Endothelial cell of umbilical vein (primary cell): Measurements from ENCODE around the gene B3GNT8. TPM values are rescaled to one million over a fixed set of nuclear protein-coding genes. Genes with fewer than 3 reads are reported as not detected.
"Not testable (repeated sequence)": the region's sequence is repeated elsewhere in the genome, so short reads cannot be mapped to it uniquely, and the experiment has no call there.

ENCODE experiments used
- BruUV-seq: library from RNA; stranded (reverse); fragments of 400-500 nt; replicated peaks from 2 replicates; lab custom pipeline; 2021; lab: Mats Ljungman, UMichigan
- CTCF ChIA-PET: fragments of 300-600, 350-600 bp; sonication (Branson Sonifier 250); formaldehyde crosslinking; loops from one replicate; lab custom pipeline; 2021; ENCODE audit warnings: antibody characterized with exemption, inconsistent platforms; lab: Charles Lee
- POLR2A ChIA-PET: fragments of 300-600, 350-600 bp; sonication (Branson Sonifier 250); formaldehyde crosslinking; loops from one replicate; lab custom pipeline; 2021; ENCODE audit warnings: antibody characterized with exemption, inconsistent platforms; lab: Charles Lee
- DNase-seq: peaks from one replicate; pipeline ENCODE4 v3.0.0-alpha.2; 2011; ENCODE audit warnings: low read depth, low spot score
- FAIRE-seq: peaks from 2 replicates; lab custom pipeline; 2011; peaks lifted over from hg19 to GRCh38; lab: Jason Lieb, UNC
- H2AFZ ChIP-seq: 2 replicates; pipeline ENCODE4 v1.6.0; 2012; ENCODE audit warnings: low read depth, low read length, control low read depth, inconsistent platforms
- H3K27ac ChIP-seq: 2 replicates; pipeline ENCODE4 v1.5.1; 2011; ENCODE audit warnings: low read depth, mild to moderate bottlenecking, control low read depth, low read length, moderate library complexity; ENCODE audit not compliant: insufficient read depth
- H3K27me3 ChIP-seq, 2 experiments: 2 replicates each; pipeline versions ENCODE4 v1.6.0 to v1.6.1; 2011; ENCODE audit warnings: low read length in 2 of 2, mixed read lengths in 1 of 2; ENCODE audit not compliant: control insufficient read depth in 2 of 2, insufficient read depth in 2 of 2
- H3K36me3 ChIP-seq, 2 experiments: 2 replicates in 1 of 2; 3 replicates in 1 of 2; pipeline ENCODE4 v1.5.1; 2011; ENCODE audit warnings: low read length in 2 of 2, mild to moderate bottlenecking in 1 of 2, moderate library complexity in 1 of 2; ENCODE audit not compliant: control insufficient read depth in 2 of 2, insufficient read depth in 2 of 2; ENCODE audit errors: extremely low read depth in 1 of 2
- H3K4me1 ChIP-seq: 3 replicates; pipeline ENCODE4 v1.5.1; 2011; ENCODE audit warnings: mild to moderate bottlenecking, low read length; ENCODE audit not compliant: control insufficient read depth, insufficient read depth; ENCODE audit errors: extremely low read depth
- H3K4me2 ChIP-seq: 2 replicates; pipeline ENCODE4 v1.6.1; 2011; ENCODE audit warnings: low read length, control low read depth, mixed read lengths; ENCODE audit not compliant: insufficient read depth
- H3K4me3 ChIP-seq, 3 experiments: fragments of 200-600 bp in 1 of 3; sonication (generic), shearing (Covaris generic) in 1 of 3; replicated peaks in 1 of 3; 2 replicates each; pipeline ENCODE4 v1.5.1; 2011 to 2016; ENCODE audit warnings: control low read depth in 3 of 3, low read length in 3 of 3, mild to moderate bottlenecking in 2 of 3, inconsistent platforms in 1 of 3, low read depth in 1 of 3, moderate library complexity in 1 of 3; ENCODE audit not compliant: insufficient read depth in 1 of 3
- H3K79me2 ChIP-seq: 2 replicates; pipeline ENCODE4 v1.6.0; 2012; ENCODE audit warnings: low read length, inconsistent platforms; ENCODE audit not compliant: control insufficient read depth, insufficient read depth
- H3K9ac ChIP-seq: replicated peaks from 2 replicates; pipeline ENCODE3; 2011; ENCODE audit warnings: low read length, control low read depth; ENCODE audit not compliant: insufficient read depth; ENCODE audit errors: extremely low read depth
- H3K9me1 ChIP-seq: replicated peaks from 3 replicates; pipeline ENCODE4 v1.6.0; 2011; ENCODE audit warnings: mild to moderate bottlenecking, low read length; ENCODE audit not compliant: control insufficient read depth, insufficient read depth; ENCODE audit errors: extremely low read depth
- H3K9me3 ChIP-seq: replicated peaks from 2 replicates; pipeline ENCODE4 v1.5.1; 2012; ENCODE audit warnings: low read length, inconsistent platforms; ENCODE audit not compliant: control insufficient read depth, insufficient read depth
- H4K20me1 ChIP-seq: replicated peaks from 2 replicates; pipeline ENCODE3; 2011; ENCODE audit warnings: mild to moderate bottlenecking, low read length; ENCODE audit not compliant: control insufficient read depth, insufficient read depth; ENCODE audit errors: extremely low read depth
- CTCF ChIP-seq, 2 donors: IDR thresholded peaks; 1 replicate in 1 of 2; 2 replicates in 1 of 2; pipeline ENCODE4 v1.5.1; 2011; ENCODE audit warnings: low read length in 2 of 2, mild to moderate bottlenecking in 2 of 2, moderate library complexity in 2 of 2, control low read depth in 1 of 2, inconsistent platforms in 1 of 2, low read depth in 1 of 2; ENCODE audit not compliant: insufficient read depth in 1 of 2; ENCODE audit errors: extremely low read depth in 1 of 2
- EZH2 ChIP-seq: IDR thresholded peaks from 2 replicates; pipeline ENCODE4 v1.6.1; 2012; ENCODE audit warnings: borderline replicate concordance, low read depth, mild to moderate bottlenecking, moderate library complexity, low read length, inconsistent platforms; ENCODE audit not compliant: severe bottlenecking
- FOS ChIP-seq: IDR thresholded peaks from 2 replicates; pipeline ENCODE4 v1.6.1; 2011; ENCODE audit warnings: mild to moderate bottlenecking, low read length, moderate library complexity, borderline replicate concordance; ENCODE audit not compliant: insufficient read depth
- GATA2 ChIP-seq: IDR thresholded peaks from 2 replicates; pipeline ENCODE4 v1.7.0; 2011; ENCODE audit warnings: low read depth, mild to moderate bottlenecking, moderate library complexity, mixed read lengths, low read length; ENCODE audit not compliant: insufficient read length, insufficient read depth
- JUN ChIP-seq: IDR thresholded peaks from 2 replicates; pipeline ENCODE4 v1.6.1; 2011; ENCODE audit warnings: borderline replicate concordance, low read depth; ENCODE audit not compliant: insufficient read length, insufficient read depth
- MAX ChIP-seq: IDR thresholded peaks from 2 replicates; pipeline ENCODE4 v1.6.1; 2011; ENCODE audit not compliant: insufficient read depth, insufficient read length
- MYC ChIP-seq: IDR thresholded peaks from one replicate; pipeline ENCODE4 v1.6.1; 2011; ENCODE audit warnings: mild to moderate bottlenecking, low read depth, low read length
- POLR2A ChIP-seq: IDR thresholded peaks from 2 replicates; pipeline ENCODE4 v1.6.1; 2012; ENCODE audit warnings: low read depth, mild to moderate bottlenecking, control low read depth, low read length
- POLR2AphosphoS5 ChIP-seq: IDR thresholded peaks from 2 replicates; pipeline ENCODE4 v1.6.1; 2012; ENCODE audit warnings: low read depth, mild to moderate bottlenecking, control low read depth, low read length, moderate library complexity; ENCODE audit not compliant: insufficient read depth
- dilution Hi-C: fragments of 300-500 bp; cut with MboI; formaldehyde crosslinking; loops from one replicate; pipeline ENCODE4 v1.15.0; 2019; ENCODE audit warnings: low sequenced_read_pairs; ENCODE audit not compliant: extremely low pct_ligation_motif_present
- intact Hi-C: fragments of 100-400 bp; cut with micrococcal nuclease; formaldehyde crosslinking; loops from one replicate; pipeline ENCODE4 v1.10.0; 2022
- polyA plus RNA-seq, 4 experiments: library from polyadenylated mRNA; depleted of rRNA in 3 of 4; stranded (reverse) in 3 of 4; unstranded in 1 of 4; fragments of >200 nt; gene quantifications; 2 replicates each; pipeline versions ENCODE4 v1.2.1 to v1.2.3, GENCODE V29; 2011 to 2012; ENCODE audit warnings: missing spikeins in 1 of 4
- total RNA-seq: library from RNA; stranded (reverse); gene quantifications from 2 replicates; pipeline ENCODE4 v1.2.3, GENCODE V29; 2021

The B3GNT8 gene
- total and polyA plus RNA-seq, 2 donors (not counting 3 experiments of a cell fraction or from before 2014, with no cell fraction given): 3.6 to 7.6 TPM

GRCh38 chr19:41384351-41384750 is 42.8 kb downstream of the B3GNT8 start:
- H3K27me3 ChIP-seq: no peaks in the 10 kb centered on the region
- POLR2A ChIA-PET: no interaction called here
- H3K4me1 ChIP-seq: no peaks in the 10 kb centered on the region
- no peak overlapping the region for H3K4me2 ChIP-seq
- H3K36me3 ChIP-seq: peaks cover 3 to 5% of the 10 kb centered on the region in 2 experiments
- H3K9me1 ChIP-seq: no peaks in the 10 kb centered on the region
- no peak overlapping the region for H2AFZ ChIP-seq
- BruUV-seq: no TSS peak
- no peak overlapping the region for H3K4me3 ChIP-seq
- CTCF ChIA-PET: interaction anchor here (1.5 kb wide), 1 partner anchor 62 kb away, joined by 3 read pairs; no protein-coding TSS in a partner anchor
- no peaks in the 10 kb centered on the region for H4K20me1 ChIP-seq
- H3K9ac ChIP-seq: no peak overlapping the region
- H3K9me3 ChIP-seq: no peaks in the 10 kb centered on the region
- no peak overlapping the region for H3K27ac ChIP-seq
- TF ChIP-seq MAX: no peak
- TF ChIP-seq POLR2AphosphoS5: no peak
- TF ChIP-seq POLR2A: no peak
- TF ChIP-seq MYC: no peak
- TF ChIP-seq JUN: no peak
- no peak for TF ChIP-seq GATA2
- no peak for TF ChIP-seq CTCF (IDR thresholded peaks at IDR 0.05; ENCODE audit: extremely low read depth in 1 of 2, insufficient read depth in 1 of 2, low read depth in 1 of 2, low read length in 2 of 2)
- no peak for TF ChIP-seq FOS
- TF ChIP-seq EZH2: no peak
- DNase-seq (no peak), FAIRE-seq (no peak)
- H3K79me2 ChIP-seq: no peaks in the 10 kb centered on the region
- dilution Hi-C loops (no loop called here), intact Hi-C loops (no loop called here)

- H4K20me1 ChIP-seq, H3K27ac ChIP-seq, intact Hi-C loops, H3K79me2 ChIP-seq, FAIRE-seq, H3K4me3 ChIP-seq, H3K36me3 ChIP-seq, H3K27me3 ChIP-seq, DNase-seq, H2AFZ ChIP-seq, BruUV-seq, dilution Hi-C loops, H3K9me3 ChIP-seq, H3K9me1 ChIP-seq, H3K4me1 ChIP-seq, H3K4me2 ChIP-seq, H3K9ac ChIP-seq: not testable (repeated sequence)
- POLR2A ChIA-PET: interaction anchor here (0.6 kb wide), 1 partner anchor 17 kb away, joined by 4 read pairs; no protein-coding TSS in a partner anchor
- CTCF ChIA-PET: interaction anchor here (0.9 kb wide), 1 partner anchor 25 kb away, joined by 3 read pairs; no protein-coding TSS in a partner anchor
These were observed 45.6 kb downstream of the B3GNT8 start for GRCh38 chr19:41381536-41381935.
